T-cell (primary cell): Measurements from ENCODE around the gene ID1. TPM values are rescaled to one million over a fixed set of nuclear protein-coding genes. Genes with fewer than 3 reads are reported as not detected.

ENCODE experiments used
- total RNA-seq, 35 experiments: library from RNA in 6 of 35; stranded (reverse) in 6 of 35; fragments of 120-200 nt in 1 of 35; gene quantifications; one replicate each; pipeline versions ENCODE4 v1.2.1 to v1.2.4 and lab custom pipeline; 2013 to 2026

Gene ID1
- total RNA-seq, 5 donors from 2014 or later (not counting 1 experiment from before 2014, with no cell fraction given): 1.4 to 11.2 (median 2.2) TPM

Other genes with a start within 250 kb of the ID1 start
- gene DEFB118, start 236.7 kb upstream of the ID1 start, total RNA-seq: not detected
- gene DEFB119, start 214.7 kb upstream of the ID1 start, total RNA-seq: not detected
- gene DEFB121, start 199.1 kb upstream of the ID1 start, total RNA-seq: not detected
- gene DEFB123, start 164.7 kb upstream of the ID1 start, total RNA-seq: not detected
- gene DEFB124, start 130.2 kb upstream of the ID1 start, total RNA-seq: not detected
- gene REM1, start 130.0 kb upstream of the ID1 start, total RNA-seq: not detected
- 100 to 1,000 TPM; 108 to 149 (median 140) TPM for gene HM13, start 90.8 kb upstream of the ID1 start, total RNA-seq
- gene COX4I2, start 32.6 kb downstream of the ID1 start, total RNA-seq: not detected
- gene BCL2L1, start 117.6 kb downstream of the ID1 start, total RNA-seq: 10 to 100 TPM; 26.6 to 33.8 (median 27.7) TPM
- gene TPX2, start 134.0 kb downstream of the ID1 start, total RNA-seq: 1 to 10 TPM in 4 of 5 donors, under 1 TPM in 1; 0.99 to 3.0 (median 1.4) TPM
- gene MYLK2, start 214.1 kb downstream of the ID1 start, total RNA-seq: not detected
- gene FOXS1, start 240.3 kb downstream of the ID1 start, total RNA-seq: not detected